ENCODE measurements around the gene SYNE2.

Gene SYNE2

DNA sequence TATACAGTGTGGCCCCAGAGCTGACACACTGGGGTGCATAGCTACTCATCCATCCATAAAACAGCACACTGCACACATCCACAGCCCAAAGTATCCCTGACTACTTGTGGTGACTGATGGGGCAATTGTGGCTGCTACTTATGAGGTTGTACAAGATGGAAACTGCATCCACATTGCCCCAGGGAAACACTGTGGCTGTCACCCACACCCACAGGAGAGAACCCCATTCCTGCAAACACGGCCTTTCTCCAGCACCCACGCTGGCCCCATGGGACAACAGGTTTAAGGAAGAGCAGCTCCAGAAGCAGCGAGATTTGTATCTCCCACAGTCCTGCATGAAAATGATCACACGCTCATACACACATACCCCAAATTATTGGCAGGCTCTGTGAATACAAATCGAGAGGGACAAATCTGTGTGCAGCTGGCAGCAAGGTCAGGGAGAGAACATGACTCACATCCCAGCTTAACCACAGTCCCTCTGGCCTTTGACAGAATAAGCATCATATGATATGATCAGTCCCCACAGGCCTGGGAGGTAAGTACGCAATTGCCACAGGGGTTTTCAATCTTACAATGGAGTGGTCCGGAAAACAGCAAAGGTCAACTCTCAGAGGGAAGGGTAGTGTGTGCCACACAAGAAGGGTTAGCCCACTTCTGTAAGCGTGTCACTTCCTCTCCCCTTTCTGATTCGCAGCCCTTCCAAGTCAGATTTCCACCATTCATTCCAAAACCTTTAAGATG, 379.5 kb downstream of the SYNE2 start:
- Histone ChIP-seq H2AFZ (no peak overlapping the region), H3K79me2 (no peaks in the 10 kb centered on the region), H3K27me3 (ENCODE audit: control insufficient read depth, insufficient read depth, low read length) (no peaks in the 10 kb centered on the region), H3K4me3 (ENCODE audit: low read depth, low read length) (no peak overlapping the region), H3K9me3 (ENCODE audit: control insufficient read depth, low read length) (no peaks in the 10 kb centered on the region), H3K9ac (no peak overlapping the region), H3K4me1 (no peaks in the 10 kb centered on the region), H3K4me2 (ENCODE audit: low read length) (no peak overlapping the region), H3K27ac (no peak overlapping the region), H3K36me3 (ENCODE audit: control insufficient read depth, insufficient read depth, low read length) (no peaks in the 10 kb centered on the region)
- TF ChIP-seq CTCF (IDR thresholded peaks at IDR 0.05) = no peak

- H3K9ac ChIP-seq = no peak overlapping the region
- H3K4me1 ChIP-seq = no peaks in the 10 kb centered on the region
- H2AFZ ChIP-seq = no peak overlapping the region
- H3K36me3 ChIP-seq (ENCODE audit: control insufficient read depth, insufficient read depth, low read length) = no peaks in the 10 kb centered on the region
- no peak for TF ChIP-seq CTCF (IDR thresholded peaks at IDR 0.05)
- H3K27me3 ChIP-seq (ENCODE audit: control insufficient read depth, insufficient read depth, low read length) = no peaks in the 10 kb centered on the region
- no peaks in the 10 kb centered on the region for H3K79me2 ChIP-seq
- H3K9me3 ChIP-seq (ENCODE audit: control insufficient read depth, low read length) = no peaks in the 10 kb centered on the region
- no peak overlapping the region for H3K27ac ChIP-seq
- H3K4me3 ChIP-seq (ENCODE audit: low read depth, low read length) = no peak overlapping the region
- H3K4me2 ChIP-seq (ENCODE audit: low read length) = no peak overlapping the region
Measured at GRCh38 chr14:64232944-64233343, 380.1 kb downstream of the SYNE2 start.

GRCh38 chr14:64233531-64234190, 380.9 kb downstream of the SYNE2 start:
- Histone ChIP-seq H3K36me3 (ENCODE audit: control insufficient read depth, insufficient read depth, low read length) (no peaks in the 10 kb centered on the region), H3K9ac (no peak overlapping the region), H3K4me3 (ENCODE audit: low read depth, low read length) (no peak overlapping the region), H3K27me3 (ENCODE audit: control insufficient read depth, insufficient read depth, low read length) (no peaks in the 10 kb centered on the region), H2AFZ (no peak overlapping the region), H3K9me3 (ENCODE audit: control insufficient read depth, low read length) (no peaks in the 10 kb centered on the region), H3K4me2 (ENCODE audit: low read length) (no peak overlapping the region), H3K4me1 (no peaks in the 10 kb centered on the region), H3K79me2 (no peaks in the 10 kb centered on the region), H3K27ac (no peak overlapping the region)
- no peak for TF ChIP-seq CTCF (IDR thresholded peaks at IDR 0.05)

DNA sequence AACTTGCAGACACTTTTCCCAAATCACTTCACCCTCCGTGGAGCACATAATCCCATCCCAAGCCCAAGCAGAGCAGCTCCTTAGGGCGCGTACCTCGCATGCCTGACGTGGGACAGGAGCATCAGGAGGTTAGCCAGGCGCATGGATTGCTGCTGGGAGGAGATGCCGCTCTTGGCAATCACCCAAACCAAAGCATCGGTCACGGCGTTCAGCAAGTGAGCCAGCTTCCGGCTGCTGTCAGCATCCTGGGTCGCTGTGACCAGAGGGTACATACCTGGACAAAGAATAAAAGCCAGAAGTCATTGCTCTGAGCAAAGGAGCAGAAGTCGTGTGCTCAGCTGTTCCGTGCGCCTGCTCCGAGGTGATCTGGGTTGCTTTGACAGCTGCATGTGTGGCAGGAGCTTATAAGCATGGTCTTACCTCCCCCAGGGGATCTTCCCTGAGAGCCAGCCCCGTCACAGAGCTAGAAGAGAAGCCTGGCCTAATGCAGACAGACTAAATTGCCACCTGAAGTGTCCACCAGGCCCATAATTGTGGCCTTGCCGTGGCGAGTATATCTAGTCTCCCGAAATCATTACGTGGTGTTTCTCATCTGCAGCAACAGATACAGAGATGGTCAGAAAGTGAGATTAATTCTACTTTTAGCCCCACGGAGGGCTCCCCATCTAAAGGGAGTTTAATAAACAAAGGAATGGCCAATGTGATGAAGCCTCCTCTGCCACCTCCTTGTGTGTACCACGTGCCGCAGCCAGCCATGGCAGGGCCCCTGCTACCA, 382.3 kb downstream of the SYNE2 start:
- H3K4me1 ChIP-seq = no peaks in the 10 kb centered on the region
- no peak overlapping the region for H3K27ac ChIP-seq
- TF ChIP-seq CTCF (IDR thresholded peaks at IDR 0.05) = no peak
- no peak overlapping the region for H2AFZ ChIP-seq
- H3K27me3 ChIP-seq (ENCODE audit: control insufficient read depth, insufficient read depth, low read length) = no peaks in the 10 kb centered on the region
- H3K9me3 ChIP-seq (ENCODE audit: control insufficient read depth, low read length) = no peaks in the 10 kb centered on the region
- no peak overlapping the region for H3K9ac ChIP-seq
- H3K4me3 ChIP-seq (ENCODE audit: low read depth, low read length) = no peak overlapping the region
- H3K36me3 ChIP-seq (ENCODE audit: control insufficient read depth, insufficient read depth, low read length) = no peaks in the 10 kb centered on the region
- no peak overlapping the region for H3K4me2 ChIP-seq (ENCODE audit: low read length)
- H3K79me2 ChIP-seq = no peaks in the 10 kb centered on the region
